HepG2 (cell line): ENCODE measurements around the gene ISCU. TPM values are rescaled to one million over a fixed set of nuclear protein-coding genes. Genes with fewer than 3 reads are reported as not detected.

Experiments used
- ATAC-seq: fragments of 200-7000 bp; cut with Tn5 transposase; 3 replicates; pipeline ENCODE4 v1.9.1; 2020; ENCODE audit warnings: mild to moderate bottlenecking, moderate library complexity
- BruUV-seq: library from RNA; stranded (reverse); fragments of 400-500 nt; replicated peaks from 2 replicates; lab custom pipeline; 2021; lab: Mats Ljungman, UMichigan
- CTCF ChIA-PET: fragments of 300-600 bp; formaldehyde crosslinking; extraction: SDS; loops from one replicate; lab custom pipeline; 2021; ENCODE audit warnings: low total read pairs, inconsistent platforms, low intra/inter-chr PET ratio; lab: Yijun Ruan, JAX
- POLR2A ChIA-PET: fragments of 350-600 bp; sonication (Branson Sonifier 250); formaldehyde crosslinking; loops from one replicate; lab custom pipeline; 2020; ENCODE audit warnings: antibody characterized with exemption, inconsistent platforms; lab: Yijun Ruan, JAX
- DNase-seq: peaks from one replicate; pipeline ENCODE4 v3.0.0-alpha.2; 2015; ENCODE audit warnings: low spot score
- FAIRE-seq: peaks from 3 replicates; lab custom pipeline; 2011; peaks lifted over from hg19 to GRCh38; lab: Jason Lieb, UNC
- H2AFZ ChIP-seq: one replicate; pipeline ENCODE4 v1.6.1; 2011; ENCODE audit warnings: low read length, inconsistent platforms
- H3K27ac ChIP-seq: fragments of 300-600 bp; 3 replicates; pipeline ENCODE4 v1.8.0; 2011; ENCODE audit warnings: mixed run types, mild to moderate bottlenecking, mixed read lengths, low read length, inconsistent platforms; ENCODE audit not compliant: insufficient read depth; ENCODE audit errors: extremely low read length
- H3K27me3 ChIP-seq, 2 experiments: fragments of 200-600 bp in 1 of 2; 2 replicates in 1 of 2; 3 replicates in 1 of 2; pipeline versions ENCODE4 v1.6.0 to v1.8.0; 2011; ENCODE audit warnings: low read length in 2 of 2, mild to moderate bottlenecking in 2 of 2, moderate library complexity in 2 of 2, inconsistent platforms in 1 of 2; ENCODE audit not compliant: insufficient read depth in 2 of 2, control insufficient read depth in 1 of 2
- H3K36me3 ChIP-seq, 2 experiments: fragments of 200-600 bp in 1 of 2; replicated peaks in 1 of 2; 2 replicates in 1 of 2; 3 replicates in 1 of 2; pipeline versions ENCODE4 v1.5.1 to v1.8.0; 2011; ENCODE audit warnings: low read length in 2 of 2, inconsistent platforms in 1 of 2; ENCODE audit not compliant: insufficient read depth in 2 of 2, control insufficient read depth in 1 of 2
- H3K4me1 ChIP-seq: 2 replicates; pipeline ENCODE4 v1.5.1; 2012; ENCODE audit warnings: low read length, inconsistent platforms; ENCODE audit not compliant: insufficient read depth
- H3K4me2 ChIP-seq: 2 replicates; pipeline ENCODE4 v1.6.0; 2011; ENCODE audit warnings: low read depth, low read length, inconsistent platforms
- H3K4me3 ChIP-seq, 3 experiments: fragments of 200-600 bp in 1 of 3; sonication (generic), shearing (Covaris generic) in 1 of 3; replicated peaks in 1 of 3; 2 replicates each; pipeline ENCODE4 v1.5.1; 2011 to 2016; ENCODE audit warnings: low read length in 3 of 3, inconsistent platforms in 2 of 3, low read depth in 2 of 3, mild to moderate bottlenecking in 2 of 3, control low read depth in 1 of 3, mixed read lengths in 1 of 3; ENCODE audit not compliant: insufficient read depth in 1 of 3
- H3K79me2 ChIP-seq: one replicate; pipeline ENCODE4 v1.6.1; 2011; ENCODE audit warnings: low read length, inconsistent platforms; ENCODE audit not compliant: insufficient read depth
- H3K9ac ChIP-seq: 2 replicates; pipeline ENCODE4 v1.6.0; 2011; ENCODE audit warnings: mild to moderate bottlenecking, low read depth, low read length, inconsistent platforms; ENCODE audit not compliant: insufficient read depth
- H3K9me3 ChIP-seq: 2 replicates; pipeline ENCODE4 v1.5.1; 2012; ENCODE audit warnings: mild to moderate bottlenecking, low read length
- H4K20me1 ChIP-seq: 2 replicates; pipeline ENCODE4 v1.6.0; 2011; ENCODE audit warnings: inconsistent platforms, mild to moderate bottlenecking, low read length, moderate library complexity; ENCODE audit not compliant: insufficient read depth
- ATF7 ChIP-seq, 2 experiments: fragments of 450-650 bp in 1 of 2; sonication (generic) in 1 of 2; formaldehyde crosslinking in 1 of 2; IDR thresholded peaks; 2 replicates each; pipeline versions ENCODE4 v1.4.0 to v1.6.1; 2016 to 2020; ENCODE audit warnings: antibody characterized with exemption in 1 of 2, mild to moderate bottlenecking in 1 of 2, missing genetic modification reagents in 1 of 2
- CREB3 ChIP-seq: sonication (generic); formaldehyde crosslinking; IDR thresholded peaks from 2 replicates; pipeline ENCODE4 v1.5.0; 2020; ENCODE audit warnings: missing genetic modification reagents
- GTF2F1 ChIP-seq: fragments of 150-350 bp; IDR thresholded peaks from 2 replicates; pipeline ENCODE4 v1.6.1; 2014; ENCODE audit warnings: low read length
- HHEX ChIP-seq: IDR thresholded peaks from 2 replicates; pipeline ENCODE4 v1.6.1; 2016; ENCODE audit warnings: control low read depth
- KMT2B ChIP-seq: IDR thresholded peaks from 2 replicates; pipeline ENCODE4 v1.6.1; 2016; ENCODE audit warnings: missing genetic modification reagents, missing compliant biosample characterization
- MAFF ChIP-seq: IDR thresholded peaks from 2 replicates; pipeline ENCODE4 v1.6.1; 2011; ENCODE audit warnings: low read depth, low read length, improper control_type of control experiment
- NCOA2 ChIP-seq: sonication (generic); formaldehyde crosslinking; IDR thresholded peaks from 2 replicates; pipeline ENCODE4 v1.8.0; 2022; ENCODE audit warnings: inconsistent platforms
- RAD21 ChIP-seq: fragments of 450-650 bp; formaldehyde crosslinking; IDR thresholded peaks from 2 replicates; pipeline ENCODE4 v1.5.0; 2020; ENCODE audit warnings: mild to moderate bottlenecking
- SRF ChIP-seq: IDR thresholded peaks from 2 replicates; pipeline ENCODE4 v1.6.1; 2011; ENCODE audit warnings: mild to moderate bottlenecking, low read depth, low read length, moderate library complexity
- YEATS2 ChIP-seq: sonication (generic); formaldehyde crosslinking; IDR thresholded peaks from 2 replicates; pipeline ENCODE4 v1.4.0; 2020; ENCODE audit warnings: missing genetic modification reagents, borderline replicate concordance
- ZNF414 ChIP-seq: sonication (generic); formaldehyde crosslinking; IDR thresholded peaks from 2 replicates; pipeline ENCODE4 v1.5.0; 2020; ENCODE audit warnings: missing genetic modification reagents
- ZNF432 ChIP-seq: sonication (generic); formaldehyde crosslinking; IDR thresholded peaks from 2 replicates; pipeline ENCODE4 v1.5.0; 2020; ENCODE audit warnings: missing genetic modification reagents, mild to moderate bottlenecking, borderline replicate concordance
- ZNF503 ChIP-seq: sonication (generic); formaldehyde crosslinking; IDR thresholded peaks from 2 replicates; pipeline ENCODE4 v1.4.0; 2020; ENCODE audit warnings: missing genetic modification reagents
- ZNF83 ChIP-seq: sonication (generic); formaldehyde crosslinking; IDR thresholded peaks from 2 replicates; pipeline ENCODE4 v1.4.0; 2020; ENCODE audit warnings: missing genetic modification reagents, mild to moderate bottlenecking, borderline replicate concordance
- WGBS: methylation state at CpG from one replicate; pipeline ENCODE4 v1.1.6; 2017; ENCODE audit warnings: low lambda C conversion rate; 5-methylcytosine and 5-hydroxymethylcytosine counted together
- in situ Hi-C: cut with HindIII; loops from 2 replicates; pipeline ENCODE4 v1.10.0; 2017; ENCODE audit warnings: low pct_unique_long_range_greater_than_20kb; ENCODE audit not compliant: extremely low pct_ligation_motif_present
- intact Hi-C: fragments of 100-400 bp; cut with micrococcal nuclease; formaldehyde crosslinking; loops from one replicate; pipeline ENCODE4 v1.10.0; 2022; ENCODE audit not compliant: unreplicated experiment
- polyA plus RNA-seq, 8 experiments: library from polyadenylated mRNA; depleted of rRNA in 3 of 8; stranded (reverse) in 7 of 8; unstranded in 1 of 8; fragments of >200 nt; fragmentation: Illumina TruSeq in 4 of 8; extraction: Trizol in 4 of 8; gene quantifications; 2 replicates each; pipeline versions ENCODE4 v1.2.1 to v1.2.3, GENCODE V29; 2011 to 2016; ENCODE audit warnings: low read depth in 4 of 8, missing spikeins in 1 of 8, mixed read lengths in 1 of 8; ENCODE audit not compliant: insufficient read depth in 1 of 8
- total RNA-seq, 5 experiments: library from RNA; depleted of rRNA; stranded (reverse); fragments of >200 nt; fragmentation: Illumina TruSeq; extraction: Trizol; gene quantifications; 2 replicates each; pipeline ENCODE4 v1.2.3, GENCODE V29; 2016; ENCODE audit warnings: low read depth in 1 of 5

ISCU gene
- total and polyA plus RNA-seq, 2 of the 13 experiments (the other 11 are each of a cell fraction or from before 2014, with no cell fraction given), result 94.4 to 107 TPM

GRCh38 chr12:108538616-108539195 lies 23.7 kb upstream of the ISCU start:
- intact Hi-C loops (loop anchor here (10.0 kb wide), 1 partner anchor 784 kb away; no protein-coding TSS in a partner anchor), in situ Hi-C loops (no loop called here)
- no peaks in the 10 kb centered on the region for H3K27me3 ChIP-seq
- WGBS, result 96% methylated on average over 10 of the region's 10 CpGs
- no peak for DNase-seq
- BruUV-seq, result no TSS peak
- no peak overlapping the region for H3K9ac ChIP-seq
- H2AFZ ChIP-seq, result no peak overlapping the region
- H4K20me1 ChIP-seq, result peaks cover 5% of the 10 kb centered on the region; the same call in 1 of the 2 replicates
- peaks cover 26% of the 10 kb centered on the region for H3K79me2 ChIP-seq
- TF ChIP-seq RAD21 (CRISPR knock-in tag) (no peak), ZNF503 (no peak), YEATS2 (CRISPR knock-in tag) (no peak), ZNF432 (no peak), HHEX (CRISPR knock-in tag) (no peak), SRF (no peak), GTF2F1 (no peak)
- H3K4me2 ChIP-seq, result no peak overlapping the region
- no peak for ATAC-seq
- H3K4me1 ChIP-seq, result no peaks in the 10 kb centered on the region
- H3K9me3 ChIP-seq, result no peaks in the 10 kb centered on the region
- H3K27ac ChIP-seq, result no peak overlapping the region
- H3K4me3 ChIP-seq, result no peak overlapping the region
- FAIRE-seq, result no peak
- CTCF ChIA-PET, result no interaction called here
- POLR2A ChIA-PET, result no interaction called here
- peaks cover 28 to 77% of the 10 kb centered on the region in 2 experiments for H3K36me3 ChIP-seq

- CTCF ChIA-PET, result no interaction called here
- no peak for TF ChIP-seq ATF7 (IDR thresholded peaks at IDR 0.05)
- TF ChIP-seq ATF7 (CRISPR knock-in tag; IDR thresholded peaks at IDR 0.05), result no peak
- no peak for TF ChIP-seq ZNF83 (CRISPR knock-in tag)
- TF ChIP-seq ZNF414 (CRISPR knock-in tag), result no peak
- TF ChIP-seq MAFF, result no peak
- no peak for TF ChIP-seq KMT2B (CRISPR knock-in tag)
- no peak for TF ChIP-seq CREB3 (CRISPR knock-in tag)
- TF ChIP-seq NCOA2 (CRISPR knock-in tag), result no peak
- Histone ChIP-seq H3K9me3 (no peaks in the 10 kb centered on the region), H4K20me1 (peaks cover 5% of the 10 kb centered on the region; the same call in 1 of the 2 replicates), H2AFZ (no peak overlapping the region), H3K9ac (no peak overlapping the region), H3K4me3 (no peak overlapping the region), H3K27ac (no peak overlapping the region), H3K79me2 (peaks cover 36% of the 10 kb centered on the region), H3K4me1 (no peaks in the 10 kb centered on the region), H3K36me3 (peaks cover 20 to 76% of the 10 kb centered on the region in 2 experiments), H3K27me3 (no peaks in the 10 kb centered on the region), H3K4me2 (no peak overlapping the region)
- intact Hi-C loops, result no loop called here
- WGBS, result 100% methylated on average over 4 of the region's 4 CpGs
- no TSS peak for BruUV-seq
- ATAC-seq, result no peak
- POLR2A ChIA-PET, result no interaction called here
- DNase-seq, result no peak
- in situ Hi-C loops, result no loop called here
- FAIRE-seq, result no peak
Observed at GRCh38 chr12:108542320-108542719, 20.1 kb upstream of the ISCU start.
